Trophoblast cell (in vitro differentiated cells and primary cell): ENCODE results near the gene EFNB3.

Experiments
- DNase-seq, 2 donors: peaks; one replicate each; pipeline ENCODE4 v3.0.0-alpha.2; 2016
- H2AFZ ChIP-seq: 2 replicates; pipeline ENCODE4 v1.6.1; 2013; ENCODE audit warnings: low read length, moderate library complexity, mild to moderate bottlenecking; ENCODE audit not compliant: insufficient read depth, poor library complexity
- H2AK5ac ChIP-seq: 2 replicates; pipeline ENCODE4 v1.6.1; 2013; ENCODE audit warnings: mild to moderate bottlenecking, low read length
- H2BK120ac ChIP-seq: 2 replicates; pipeline ENCODE4 v1.6.1; 2013; ENCODE audit warnings: low read length, mild to moderate bottlenecking, moderate library complexity; ENCODE audit not compliant: insufficient read depth, poor library complexity
- H2BK12ac ChIP-seq: 2 replicates; pipeline ENCODE4 v1.6.1; 2013; ENCODE audit warnings: mild to moderate bottlenecking, low read length, moderate library complexity
- H2BK5ac ChIP-seq: 2 replicates; pipeline ENCODE4 v1.6.1; 2013; ENCODE audit warnings: low read length, low read depth, moderate library complexity, mild to moderate bottlenecking; ENCODE audit not compliant: poor library complexity
- H3K14ac ChIP-seq: 2 replicates; pipeline ENCODE4 v1.6.1; 2013; ENCODE audit warnings: mild to moderate bottlenecking, low read length
- H3K18ac ChIP-seq: 2 replicates; pipeline ENCODE4 v1.6.1; 2013; ENCODE audit warnings: mild to moderate bottlenecking, low read length
- H3K23ac ChIP-seq: 2 replicates; pipeline ENCODE4 v1.6.1; 2013; ENCODE audit warnings: low read length
- H3K27ac ChIP-seq: 2 replicates; pipeline ENCODE4 v1.5.1; 2013; ENCODE audit warnings: low read depth, mild to moderate bottlenecking, inconsistent platforms, low read length, moderate library complexity
- H3K27me3 ChIP-seq: 2 replicates; pipeline ENCODE4 v1.6.1; 2013; ENCODE audit warnings: inconsistent platforms, mild to moderate bottlenecking, low read length, moderate library complexity; ENCODE audit not compliant: insufficient read depth
- H3K36me3 ChIP-seq, 2 experiments: 1 replicate in 1 of 2; 2 replicates in 1 of 2; pipeline ENCODE4 v1.6.1; 2013; ENCODE audit warnings: low read length in 2 of 2, mild to moderate bottlenecking in 2 of 2, moderate library complexity in 1 of 2; ENCODE audit not compliant: insufficient read depth in 2 of 2, control insufficient read depth in 1 of 2
- H3K4ac ChIP-seq: 2 replicates; pipeline ENCODE4 v1.6.1; 2013; ENCODE audit warnings: low read depth, mild to moderate bottlenecking, low read length, moderate library complexity
- H3K4me1 ChIP-seq, 2 experiments: 1 replicate in 1 of 2; 2 replicates in 1 of 2; pipeline ENCODE4 v1.6.1; 2013; ENCODE audit warnings: low read length in 2 of 2, mild to moderate bottlenecking in 2 of 2, moderate library complexity in 1 of 2; ENCODE audit not compliant: insufficient read depth in 2 of 2, control insufficient read depth in 1 of 2
- H3K4me2 ChIP-seq: 2 replicates; pipeline ENCODE4 v1.6.1; 2013; ENCODE audit warnings: inconsistent platforms, mild to moderate bottlenecking, low read length, moderate library complexity
- H3K4me3 ChIP-seq: 2 replicates; pipeline ENCODE4 v1.5.1; 2013; ENCODE audit warnings: mild to moderate bottlenecking, low read depth, low read length, inconsistent platforms
- H3K79me1 ChIP-seq: one replicate; pipeline ENCODE4 v1.6.1; 2013; ENCODE audit warnings: low read length
- H3K79me2 ChIP-seq: 2 replicates; pipeline ENCODE4 v1.6.1; 2013; ENCODE audit warnings: low read length, mild to moderate bottlenecking; ENCODE audit not compliant: control insufficient read depth, insufficient read depth, poor library complexity
- H3K9ac ChIP-seq: 2 replicates; pipeline ENCODE4 v1.6.1; 2013; ENCODE audit warnings: mild to moderate bottlenecking, low read length
- H3K9me3 ChIP-seq: 2 replicates; pipeline ENCODE4 v1.6.1; 2013; ENCODE audit warnings: low read depth, mild to moderate bottlenecking, control low read depth, inconsistent platforms, low read length; ENCODE audit not compliant: insufficient read depth
- H4K12ac ChIP-seq: 2 replicates; pipeline ENCODE4 v1.6.1; 2013; ENCODE audit warnings: low read depth, mild to moderate bottlenecking, low read length, moderate library complexity
- H4K8ac ChIP-seq: 2 replicates; pipeline ENCODE4 v1.6.1; 2013; ENCODE audit warnings: low read depth, mild to moderate bottlenecking, low read length, moderate library complexity
- H4K91ac ChIP-seq: one replicate; pipeline ENCODE4 v1.6.1; 2013; ENCODE audit warnings: low read depth, mild to moderate bottlenecking, low read length, moderate library complexity
- WGBS: extraction: QIAGEN DNeasy Blood & Tissue Kit; methylation state at CpG from one replicate; pipeline ENCODE4 v1.1.7; 2013; ENCODE audit warnings: missing lambda C conversion rate; ENCODE audit not compliant: insufficient read length, insufficient coverage; ENCODE audit errors: extremely low coverage; 5-methylcytosine and 5-hydroxymethylcytosine counted together

Gene EFNB3

GRCh38 chr17:7687072-7687907, 17.7 kb upstream of the EFNB3 start, which contains the start of gene TP53:
TSS of gene TP53 (minus strand) at chr17:7687490. CDS start at chr17:7676594, 10,896 bp downstream.
- H3K36me3 ChIP-seq, result peaks cover 2% of the 10 kb centered on the region in 2 experiments
- H3K79me1 ChIP-seq, result peaks cover 20% of the 10 kb centered on the region
- peak within 1 kb of the TSS; percentile 86 for H2AK5ac ChIP-seq
- H3K4me2 ChIP-seq, result peak within 1 kb of the TSS; percentile 94
- H2BK120ac ChIP-seq, result peak within 1 kb of the TSS; percentile 81
- peak within 1 kb of the TSS; percentile 97 for H3K9ac ChIP-seq
- peak within 1 kb of the TSS; percentile 53 for H2AFZ ChIP-seq
- H3K27ac ChIP-seq, result peak within 1 kb of the TSS; percentile 88
- 100% methylated on average over 1 of the region's 30 CpGs for WGBS
- no peaks in the 10 kb centered on the region for H3K27me3 ChIP-seq
- H4K12ac ChIP-seq, result peak within 1 kb of the TSS; percentile 85
- peak within 1 kb of the TSS; percentile 86 for H3K18ac ChIP-seq
- peak within 1 kb of the TSS; percentile 81 for H2BK5ac ChIP-seq
- no peak within 1 kb of the TSS for H3K23ac ChIP-seq
- H3K14ac ChIP-seq, result peak within 1 kb of the TSS; percentile 78
- H4K91ac ChIP-seq, result peak within 1 kb of the TSS; percentile 91
- no peaks in the 10 kb centered on the region for H3K9me3 ChIP-seq
- peaks cover 16% of the 10 kb centered on the region for H3K79me2 ChIP-seq
- H2BK12ac ChIP-seq, result no peak within 1 kb of the TSS
- H4K8ac ChIP-seq, result peak within 1 kb of the TSS; percentile 95
- peaks cover 4 to 12% of the 10 kb centered on the region in 2 experiments for H3K4me1 ChIP-seq
- DNase-seq, result peak; percentile 93 to 96
- H3K4ac ChIP-seq, result peak within 1 kb of the TSS; percentile 86
- H3K4me3 ChIP-seq, result peak within 1 kb of the TSS; percentile 90

- H3K18ac ChIP-seq, result peak within 1 kb of the TSS; percentile 86
- H3K14ac ChIP-seq, result peak within 1 kb of the TSS; percentile 78
- peaks cover 15% of the 10 kb centered on the region for H3K79me2 ChIP-seq
- peak within 1 kb of the TSS; percentile 97 for H3K9ac ChIP-seq
- peak within 1 kb of the TSS; percentile 88 for H3K27ac ChIP-seq
- peak within 1 kb of the TSS; percentile 23 for H4K12ac ChIP-seq
- WGBS, result no CpG with 5 or more reads among the region's 51 CpGs
- H3K4me2 ChIP-seq, result peak within 1 kb of the TSS; percentile 94
- peaks cover 4 to 12% of the 10 kb centered on the region in 2 experiments for H3K4me1 ChIP-seq
- H2AFZ ChIP-seq, result peak within 1 kb of the TSS; percentile 53
- no peaks in the 10 kb centered on the region for H3K27me3 ChIP-seq
- no peak within 1 kb of the TSS for H3K23ac ChIP-seq
- H2AK5ac ChIP-seq, result no peak within 1 kb of the TSS
- no peak within 1 kb of the TSS for H2BK12ac ChIP-seq
- H3K9me3 ChIP-seq, result no peaks in the 10 kb centered on the region
- H3K4ac ChIP-seq, result peak within 1 kb of the TSS; percentile 86
- peaks cover 20% of the 10 kb centered on the region for H3K79me1 ChIP-seq
- H4K8ac ChIP-seq, result peak within 1 kb of the TSS; percentile 95
- peak within 1 kb of the TSS; percentile 91 for H4K91ac ChIP-seq
- peak within 1 kb of the TSS; percentile 90 for H3K4me3 ChIP-seq
- peak within 1 kb of the TSS; percentile 32 for H2BK5ac ChIP-seq
- H2BK120ac ChIP-seq, result peak within 1 kb of the TSS; percentile 81
- peak; percentile 99 to 100 for DNase-seq
- peaks cover 2 to 5% of the 10 kb centered on the region in 2 experiments for H3K36me3 ChIP-seq
Measured at GRCh38 chr17:7687908-7688807, 16.8 kb upstream of the EFNB3 start, which contains the start of gene WRAP53. TSS of gene WRAP53 (plus strand) at chr17:7688477. CDS start at chr17:7688649, 172 bp downstream.

GRCh38 chr17:7688808-7689316, 16.1 kb upstream of the EFNB3 start:
- H3K23ac ChIP-seq, result no peak overlapping the region
- WGBS, result no CpG with 5 or more reads among the region's 13 CpGs
- peaks cover 2 to 5% of the 10 kb centered on the region in 2 experiments for H3K36me3 ChIP-seq
- peak overlapping the region; percentile 7 for H3K14ac ChIP-seq
- H3K27me3 ChIP-seq, result no peaks in the 10 kb centered on the region
- H3K4me1 ChIP-seq, result peaks cover 4 to 12% of the 10 kb centered on the region in 2 experiments
- no peak overlapping the region for H2BK5ac ChIP-seq
- H2BK120ac ChIP-seq, result no peak overlapping the region
- H3K4me2 ChIP-seq, result peak overlapping the region; percentile 91
- H4K91ac ChIP-seq, result peak overlapping the region; percentile 23
- no peak overlapping the region for H2AK5ac ChIP-seq
- peak overlapping the region; percentile 30 for H3K18ac ChIP-seq
- peak overlapping the region; percentile 83 for H3K9ac ChIP-seq
- peak overlapping the region; percentile 20 for H3K27ac ChIP-seq
- peaks cover 20% of the 10 kb centered on the region for H3K79me1 ChIP-seq
- H2AFZ ChIP-seq, result peak overlapping the region; percentile 53
- no peak overlapping the region for H2BK12ac ChIP-seq
- peak overlapping the region; percentile 46 for H3K4ac ChIP-seq
- H4K8ac ChIP-seq, result peak overlapping the region; percentile 51
- no peak overlapping the region for H4K12ac ChIP-seq
- H3K79me2 ChIP-seq, result peaks cover 15% of the 10 kb centered on the region
- peak overlapping the region; percentile 80 for H3K4me3 ChIP-seq
- no peaks in the 10 kb centered on the region for H3K9me3 ChIP-seq
- DNase-seq, result no peak

- no peak overlapping the region for H3K14ac ChIP-seq
- no peak overlapping the region for H2BK5ac ChIP-seq
- no peaks in the 10 kb centered on the region for H3K27me3 ChIP-seq
- H4K8ac ChIP-seq, result no peak overlapping the region
- H3K18ac ChIP-seq, result no peak overlapping the region
- no peaks in the 10 kb centered on the region for H3K9me3 ChIP-seq
- no peak overlapping the region for H2BK120ac ChIP-seq
- H3K4me3 ChIP-seq, result no peak overlapping the region
- H2BK12ac ChIP-seq, result no peak overlapping the region
- H3K27ac ChIP-seq, result no peak overlapping the region
- H4K12ac ChIP-seq, result no peak overlapping the region
- no CpG with 5 or more reads among the region's 10 CpGs for whole genome bisulfite sequencing
- H3K36me3 ChIP-seq, result peaks cover 6 to 14% of the 10 kb centered on the region in 2 experiments
- H4K91ac ChIP-seq, result no peak overlapping the region
- no peak overlapping the region for H3K4me2 ChIP-seq
- H3K4ac ChIP-seq, result no peak overlapping the region
- no peaks in the 10 kb centered on the region for H3K4me1 ChIP-seq
- no peak for DNase-seq
- H3K23ac ChIP-seq, result no peak overlapping the region
- H3K79me1 ChIP-seq, result no peaks in the 10 kb centered on the region
- H3K9ac ChIP-seq, result no peak overlapping the region
- no peak overlapping the region for H2AK5ac ChIP-seq
- no peaks in the 10 kb centered on the region for H3K79me2 ChIP-seq
- H2AFZ ChIP-seq, result no peak overlapping the region
Measured at GRCh38 chr17:7695586-7695985, 9.4 kb upstream of the EFNB3 start.
